ENCODE data around the gene B4GALT2. TPM values are rescaled to one million over a fixed set of nuclear protein-coding genes. Genes with fewer than 3 reads are reported as not detected.
A peak's percentile ranks its signal among the peaks of the same experiment; 100 is the strongest.

Gene B4GALT2
- total and polyA plus RNA-seq, 9 of the 15 experiments (the other 6 are each of a cell fraction or from before 2014, with no cell fraction given) = 1.3 to 86.8 (median 43.8) TPM

DNA sequence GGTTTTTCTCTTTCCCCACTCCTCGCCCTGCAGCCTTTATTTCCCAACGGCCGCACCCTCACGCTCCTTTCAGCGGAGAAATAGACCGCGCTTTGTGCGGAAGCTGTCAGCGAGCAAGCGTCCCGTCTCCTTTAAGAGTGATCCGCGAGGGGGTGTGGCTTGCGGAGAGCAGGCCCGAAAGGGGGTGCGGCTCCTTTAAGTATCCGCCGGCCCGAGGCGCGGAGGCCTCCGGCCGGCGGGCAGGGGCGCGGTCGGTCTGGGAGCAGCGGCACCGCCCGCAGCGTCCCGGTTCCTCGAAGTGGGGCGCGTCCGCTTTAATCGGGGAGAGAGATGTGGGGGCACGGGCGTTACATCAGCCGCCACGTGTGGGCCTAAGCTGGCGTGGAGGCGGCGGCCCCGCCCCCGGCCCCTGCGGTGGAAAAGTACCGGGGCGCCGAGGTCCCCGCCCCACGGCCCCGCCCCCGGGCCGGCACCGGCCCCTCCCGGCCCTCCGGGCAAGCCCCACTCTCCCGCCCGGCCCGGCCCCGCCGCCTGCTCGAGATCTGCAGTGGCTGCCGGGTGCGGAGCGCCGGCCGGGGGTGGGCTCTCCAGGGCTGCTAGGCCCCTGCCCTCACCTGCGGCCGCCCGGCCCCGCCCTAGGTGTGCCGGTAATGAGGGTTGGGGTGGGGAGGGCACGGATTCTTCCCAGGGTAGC lies 51.0 kb downstream of the B4GALT2 start (continued):
- TF ChIP-seq, protein P1, sequence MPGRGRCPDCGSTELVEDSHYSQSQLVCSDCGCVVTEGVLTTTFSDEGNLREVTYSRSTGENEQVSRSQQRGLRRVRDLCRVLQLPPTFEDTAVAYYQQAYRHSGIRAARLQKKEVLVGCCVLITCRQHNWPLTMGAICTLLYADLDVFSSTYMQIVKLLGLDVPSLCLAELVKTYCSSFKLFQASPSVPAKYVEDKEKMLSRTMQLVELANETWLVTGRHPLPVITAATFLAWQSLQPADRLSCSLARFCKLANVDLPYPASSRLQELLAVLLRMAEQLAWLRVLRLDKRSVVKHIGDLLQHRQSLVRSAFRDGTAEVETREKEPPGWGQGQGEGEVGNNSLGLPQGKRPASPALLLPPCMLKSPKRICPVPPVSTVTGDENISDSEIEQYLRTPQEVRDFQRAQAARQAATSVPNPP (IDR thresholded peaks at IDR 0.05; ENCODE audit: borderline replicate concordance, insufficient read depth, insufficient read length) = no peak
- TF ChIP-seq TRIM24 (IDR thresholded peaks at IDR 0.05) = no peak
- TF ChIP-seq ZNF75A (CRISPR knock-in tag; IDR thresholded peaks at IDR 0.05) = no peak
- no peak for TF ChIP-seq ZNF717 (CRISPR knock-in tag; IDR thresholded peaks at IDR 0.05)
- no peak for TF ChIP-seq FUS (optimal IDR thresholded peaks at IDR 0.05; ENCODE audit: low read depth, low read length)
- TF ChIP-seq, protein P2, sequence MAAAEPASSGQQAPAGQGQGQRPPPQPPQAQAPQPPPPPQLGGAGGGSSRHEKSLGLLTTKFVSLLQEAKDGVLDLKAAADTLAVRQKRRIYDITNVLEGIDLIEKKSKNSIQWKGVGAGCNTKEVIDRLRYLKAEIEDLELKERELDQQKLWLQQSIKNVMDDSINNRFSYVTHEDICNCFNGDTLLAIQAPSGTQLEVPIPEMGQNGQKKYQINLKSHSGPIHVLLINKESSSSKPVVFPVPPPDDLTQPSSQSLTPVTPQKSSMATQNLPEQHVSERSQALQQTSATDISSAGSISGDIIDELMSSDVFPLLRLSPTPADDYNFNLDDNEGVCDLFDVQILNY (CRISPR knock-in tag; IDR thresholded peaks at IDR 0.05) = no peak
- TF ChIP-seq NR3C1 (CRISPR knock-in tag; IDR thresholded peaks at IDR 0.05) = no peak
- TF ChIP-seq RNF2 (IDR thresholded peaks at IDR 0.05) = peak; percentile 57; the same call in 1 of the 2 replicates
- 0 out of 2 replicates have a peak, but pooled peaks have one; percentile 61 for TF ChIP-seq NBN (IDR thresholded peaks at IDR 0.05; ENCODE audit: low read depth)
- TF ChIP-seq SRSF7 (optimal IDR thresholded peaks at IDR 0.05; ENCODE audit: low read depth, low read length) = no peak
- TF ChIP-seq CEBPB (tag; IDR thresholded peaks at IDR 0.05) = 0 out of 2 replicates have a peak, but pooled peaks have one; percentile 11
- no peak for TF ChIP-seq RBM14 (IDR thresholded peaks at IDR 0.05; ENCODE audit: borderline replicate concordance, insufficient read depth, low read depth, low read length)
- TF ChIP-seq, protein P3, sequence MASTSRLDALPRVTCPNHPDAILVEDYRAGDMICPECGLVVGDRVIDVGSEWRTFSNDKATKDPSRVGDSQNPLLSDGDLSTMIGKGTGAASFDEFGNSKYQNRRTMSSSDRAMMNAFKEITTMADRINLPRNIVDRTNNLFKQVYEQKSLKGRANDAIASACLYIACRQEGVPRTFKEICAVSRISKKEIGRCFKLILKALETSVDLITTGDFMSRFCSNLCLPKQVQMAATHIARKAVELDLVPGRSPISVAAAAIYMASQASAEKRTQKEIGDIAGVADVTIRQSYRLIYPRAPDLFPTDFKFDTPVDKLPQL (IDR thresholded peaks at IDR 0.05; ENCODE audit: extremely low read depth, insufficient read length) = no peak
- TF ChIP-seq GABPA (tag; conservative IDR thresholded peaks at IDR 0.05; ENCODE audit: low read depth) = peak; percentile 72
- TF ChIP-seq, protein P4, sequence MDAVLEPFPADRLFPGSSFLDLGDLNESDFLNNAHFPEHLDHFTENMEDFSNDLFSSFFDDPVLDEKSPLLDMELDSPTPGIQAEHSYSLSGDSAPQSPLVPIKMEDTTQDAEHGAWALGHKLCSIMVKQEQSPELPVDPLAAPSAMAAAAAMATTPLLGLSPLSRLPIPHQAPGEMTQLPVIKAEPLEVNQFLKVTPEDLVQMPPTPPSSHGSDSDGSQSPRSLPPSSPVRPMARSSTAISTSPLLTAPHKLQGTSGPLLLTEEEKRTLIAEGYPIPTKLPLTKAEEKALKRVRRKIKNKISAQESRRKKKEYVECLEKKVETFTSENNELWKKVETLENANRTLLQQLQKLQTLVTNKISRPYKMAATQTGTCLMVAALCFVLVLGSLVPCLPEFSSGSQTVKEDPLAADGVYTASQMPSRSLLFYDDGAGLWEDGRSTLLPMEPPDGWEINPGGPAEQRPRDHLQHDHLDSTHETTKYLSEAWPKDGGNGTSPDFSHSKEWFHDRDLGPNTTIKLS (IDR thresholded peaks at IDR 0.05; ENCODE audit: borderline replicate concordance, low read depth) = peak; percentile 91
- no peak for TF ChIP-seq PML (IDR thresholded peaks at IDR 0.05; ENCODE audit: low read length)
- TF ChIP-seq, protein P5, sequence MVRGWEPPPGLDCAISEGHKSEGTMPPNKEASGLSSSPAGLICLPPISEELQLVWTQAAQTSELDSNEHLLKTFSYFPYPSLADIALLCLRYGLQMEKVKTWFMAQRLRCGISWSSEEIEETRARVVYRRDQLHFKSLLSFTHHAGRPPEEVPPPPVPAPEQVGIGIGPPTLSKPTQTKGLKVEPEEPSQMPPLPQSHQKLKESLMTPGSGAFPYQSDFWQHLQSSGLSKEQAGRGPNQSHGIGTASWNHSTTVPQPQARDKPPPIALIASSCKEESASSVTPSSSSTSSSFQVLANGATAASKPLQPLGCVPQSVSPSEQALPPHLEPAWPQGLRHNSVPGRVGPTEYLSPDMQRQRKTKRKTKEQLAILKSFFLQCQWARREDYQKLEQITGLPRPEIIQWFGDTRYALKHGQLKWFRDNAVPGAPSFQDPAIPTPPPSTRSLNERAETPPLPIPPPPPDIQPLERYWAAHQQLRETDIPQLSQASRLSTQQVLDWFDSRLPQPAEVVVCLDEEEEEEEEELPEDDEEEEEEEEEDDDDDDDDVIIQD (CRISPR knock-in tag; IDR thresholded peaks at IDR 0.05) = no peak
- TF ChIP-seq TAF9B (IDR thresholded peaks at IDR 0.05; ENCODE audit: partially characterized antibody) = no peak
- peak; percentile 30; the same call in 1 of the 2 replicates for TF ChIP-seq CBX1 (IDR thresholded peaks at IDR 0.05; ENCODE audit: low read depth)
- TF ChIP-seq CREB1 (IDR thresholded peaks at IDR 0.05) = peak; percentile 68; the same call in 1 of the 2 replicates
- TF ChIP-seq CREB1 (CRISPR knock-in tag; IDR thresholded peaks at IDR 0.05) = 0 out of 2 replicates have a peak, but pooled peaks have one; percentile 30
- no peak for TF ChIP-seq ZFP30 (CRISPR knock-in tag; IDR thresholded peaks at IDR 0.05; ENCODE audit: borderline replicate concordance)
- no peak for TF ChIP-seq NR4A1 (CRISPR knock-in tag; IDR thresholded peaks at IDR 0.05)
- no peak for TF ChIP-seq NR4A1 (tag; IDR thresholded peaks at IDR 0.05)
- no peak for TF ChIP-seq FOXA1 (IDR thresholded peaks at IDR 0.05; ENCODE audit: borderline replicate concordance)

All from K562 (cell line).